Smooth muscle cell of the coronary artery (primary cell): ENCODE measurements around the gene GOLGA6C. TPM values are rescaled to one million over a fixed set of nuclear protein-coding genes. Genes with fewer than 3 reads are reported as not detected.

Source experiments
- total RNA-seq: library from RNA; depleted of rRNA; stranded (reverse); fragments of >200 nt; gene quantifications from 2 replicates; pipeline ENCODE4 v1.2.3, GENCODE V29; 2014; ENCODE audit warnings: low replicate concordance

Gene GOLGA6C, protein sequence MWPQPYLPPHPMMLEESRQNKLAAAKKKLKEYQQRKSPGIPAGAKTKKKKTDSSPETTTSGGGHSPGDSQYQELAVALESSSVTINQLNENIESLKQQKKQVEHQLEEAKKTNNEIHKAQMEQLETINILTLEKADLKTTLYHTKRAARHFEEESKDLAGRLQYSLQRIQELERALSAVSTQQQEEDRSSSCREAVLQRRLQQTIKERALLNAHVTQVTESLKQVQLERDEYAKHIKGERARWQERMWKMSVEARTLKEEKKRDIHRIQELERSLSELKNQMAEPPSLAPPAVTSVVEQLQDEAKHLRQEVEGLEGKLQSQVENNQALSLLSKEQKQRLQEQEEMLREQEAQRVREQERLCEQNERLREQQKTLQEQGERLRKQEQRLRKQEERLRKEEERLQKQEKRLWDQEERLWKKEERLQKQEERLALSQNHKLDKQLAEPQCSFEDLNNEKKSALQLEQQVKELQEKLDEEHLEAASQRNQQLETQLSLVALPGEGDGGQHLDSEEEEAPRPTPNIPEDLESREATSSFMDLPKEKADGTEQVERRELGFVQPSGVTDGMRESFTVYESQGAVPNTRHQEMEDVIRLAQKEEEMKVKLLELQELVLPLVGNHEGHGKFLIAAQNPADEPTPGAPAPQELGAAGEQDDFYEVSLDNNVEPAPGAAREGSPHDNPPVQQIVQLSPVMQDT
- total RNA-seq = 0.08 TPM in 1 of 2 replicates, not detected in the other

DNA sequence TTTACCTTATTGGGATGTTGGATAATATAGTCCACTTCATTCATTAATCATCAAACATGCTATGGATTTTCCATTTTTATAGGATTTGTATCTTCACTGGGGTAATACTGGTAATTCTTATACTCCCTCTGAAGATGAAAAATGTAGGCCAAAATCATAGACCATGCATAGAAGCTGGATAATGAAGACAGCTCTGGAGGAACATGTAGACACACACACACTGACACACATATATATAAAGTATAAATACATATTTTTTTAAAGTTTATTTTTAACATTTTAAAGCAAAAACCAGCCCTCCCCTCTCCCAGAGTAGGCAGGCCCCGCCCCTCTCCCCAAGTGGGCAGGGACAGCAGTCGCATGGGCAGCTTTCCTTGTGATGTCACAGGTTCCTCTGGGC, at the start of gene GOLGA6C:
Gene GOLGA6C, plus strand, starts transcription at position 301 of the 400 bp plus-strand sequence. CDS start 265 bp downstream, outside the sequence.

DNA sequence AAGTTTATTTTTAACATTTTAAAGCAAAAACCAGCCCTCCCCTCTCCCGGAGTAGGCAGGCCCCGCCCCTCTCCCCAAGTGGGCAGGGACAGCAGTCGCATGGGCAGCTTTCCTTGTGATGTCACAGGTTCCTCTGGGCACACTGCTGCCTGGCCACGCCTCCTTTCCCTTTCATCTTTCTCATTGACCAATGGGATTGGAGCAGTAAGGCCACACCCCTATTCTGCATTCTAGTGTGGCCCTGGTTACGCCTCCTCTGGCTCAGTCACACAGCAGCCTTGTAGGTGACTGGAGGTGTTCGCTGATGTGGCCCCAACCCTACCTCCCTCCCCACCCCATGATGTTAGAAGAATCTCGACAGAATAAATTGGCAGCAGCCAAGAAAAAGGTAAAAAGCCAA, 24.4 kb downstream of the GOLGA6C start, which contains the start of gene GOLGA6D:
Gene GOLGA6D, plus strand, starts transcription at position 264 of the 400 bp plus-strand sequence. Its CDS starts 41 bp downstream, at position 305.

Other genes starting within 250 kb of the GOLGA6C start
- 3.3 and 10.1 TPM in 2 replicates for gene PPCDC, start 234.7 kb upstream of the GOLGA6C start, total RNA-seq
- 0.94 and 2.3 TPM in 2 replicates for gene C15orf39, start 56.5 kb upstream of the GOLGA6C start, total RNA-seq
- gene GOLGA6D, start 24.5 kb downstream of the GOLGA6C start, total RNA-seq = not detected in 2 replicates
- gene COMMD4, start 77.7 kb downstream of the GOLGA6C start, total RNA-seq = 26.2 and 95.3 TPM in 2 replicates
- 2.8 and 8.8 TPM in 2 replicates for gene NEIL1, start 88.7 kb downstream of the GOLGA6C start, total RNA-seq
- gene MAN2C1, start 110.3 kb downstream of the GOLGA6C start, total RNA-seq = 77.7 and 81.8 TPM in 2 replicates
- 17.3 and 45.0 TPM in 2 replicates for gene SIN3A, start 193.4 kb downstream of the GOLGA6C start, total RNA-seq